ENCODE measurements around the gene MICAL1. TPM values are rescaled to one million over a fixed set of nuclear protein-coding genes. Genes with fewer than 3 reads are reported as not detected.
A peak's percentile ranks its signal among the peaks of the same experiment; 100 is the strongest.

The MICAL1 gene
- total RNA-seq, 1 experiment from 2014 or later = 11.7 TPM

DNA sequence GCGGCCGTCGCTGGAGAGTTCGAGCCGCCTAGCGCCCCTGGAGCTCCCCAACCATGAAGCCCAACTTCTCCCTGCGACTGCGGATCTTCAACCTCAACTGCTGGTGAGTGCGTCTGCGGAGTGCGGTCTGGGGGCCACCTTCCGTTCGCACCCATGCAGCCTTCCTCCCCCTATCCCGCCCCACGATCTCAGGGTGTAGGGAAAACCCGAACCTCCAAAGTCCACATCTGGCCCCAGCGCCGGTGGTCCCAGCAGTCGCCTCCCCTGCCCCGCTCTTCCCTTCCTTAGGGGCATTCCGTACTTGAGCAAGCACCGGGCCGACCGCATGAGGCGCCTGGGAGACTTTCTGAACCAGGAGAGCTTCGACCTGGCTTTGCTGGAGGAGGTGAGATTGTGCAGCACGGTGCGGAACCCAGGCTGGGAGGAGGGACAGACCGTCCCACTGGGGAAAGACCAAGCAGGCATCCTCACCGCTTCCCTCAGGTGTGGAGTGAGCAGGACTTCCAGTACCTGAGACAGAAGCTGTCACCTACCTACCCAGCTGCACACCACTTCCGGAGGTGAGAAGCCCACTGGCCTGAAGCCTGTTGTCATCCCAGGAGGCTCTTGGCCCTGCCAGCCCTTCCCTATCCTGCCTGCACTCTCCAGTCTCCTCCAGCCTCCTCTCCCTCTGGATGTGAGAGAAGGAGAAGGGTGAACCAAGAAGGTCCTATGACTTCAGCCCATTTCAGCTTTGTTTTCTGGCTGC is 14.3 kb downstream of the MICAL1 start:
- Mint-ChIP-seq H3K9me3 (ENCODE audit: unreplicated experiment) (no peaks in the 10 kb centered on the region), H3K4me3 (ENCODE audit: unreplicated experiment) (peak overlapping the region; percentile 96), H3K36me3 (ENCODE audit: insufficient read depth, unreplicated experiment) (no peaks in the 10 kb centered on the region), H3K27me3 (ENCODE audit: insufficient read depth, unreplicated experiment) (no peaks in the 10 kb centered on the region), H3K27ac (ENCODE audit: unreplicated experiment) (peak overlapping the region; percentile 97), H3K4me1 (ENCODE audit: low read depth, unreplicated experiment) (no peaks in the 10 kb centered on the region)
- Histone ChIP-seq H3K36me3 (ENCODE audit: control insufficient read depth, insufficient read depth, low read length) (no peaks in the 10 kb centered on the region), H3K4me3 (ENCODE audit: low read depth, low read length) (peak overlapping the region; percentile 57), H3K9me3 (no peaks in the 10 kb centered on the region), H3K4me1 (peaks cover 7% of the 10 kb centered on the region), H3K27me3 (replicated peaks; ENCODE audit: control insufficient read depth, insufficient read depth, low read length) (no peaks in the 10 kb centered on the region)
- TF ChIP-seq, protein P1, sequence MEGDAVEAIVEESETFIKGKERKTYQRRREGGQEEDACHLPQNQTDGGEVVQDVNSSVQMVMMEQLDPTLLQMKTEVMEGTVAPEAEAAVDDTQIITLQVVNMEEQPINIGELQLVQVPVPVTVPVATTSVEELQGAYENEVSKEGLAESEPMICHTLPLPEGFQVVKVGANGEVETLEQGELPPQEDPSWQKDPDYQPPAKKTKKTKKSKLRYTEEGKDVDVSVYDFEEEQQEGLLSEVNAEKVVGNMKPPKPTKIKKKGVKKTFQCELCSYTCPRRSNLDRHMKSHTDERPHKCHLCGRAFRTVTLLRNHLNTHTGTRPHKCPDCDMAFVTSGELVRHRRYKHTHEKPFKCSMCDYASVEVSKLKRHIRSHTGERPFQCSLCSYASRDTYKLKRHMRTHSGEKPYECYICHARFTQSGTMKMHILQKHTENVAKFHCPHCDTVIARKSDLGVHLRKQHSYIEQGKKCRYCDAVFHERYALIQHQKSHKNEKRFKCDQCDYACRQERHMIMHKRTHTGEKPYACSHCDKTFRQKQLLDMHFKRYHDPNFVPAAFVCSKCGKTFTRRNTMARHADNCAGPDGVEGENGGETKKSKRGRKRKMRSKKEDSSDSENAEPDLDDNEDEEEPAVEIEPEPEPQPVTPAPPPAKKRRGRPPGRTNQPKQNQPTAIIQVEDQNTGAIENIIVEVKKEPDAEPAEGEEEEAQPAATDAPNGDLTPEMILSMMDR (IDR thresholded peaks at IDR 0.05; ENCODE audit: insufficient read depth in 1 of 2, low read depth in 1 of 2, low read length in 1 of 2, severe bottlenecking in 1 of 2, unreplicated experiment in 1 of 2) = peak in 1 of 2 experiments; percentile 36
- DNase-seq = peak; percentile 64 to 71
- BruUV-seq (replicated peaks) = no TSS peak
- intact Hi-C loops (cut with micrococcal nuclease; ENCODE audit: unreplicated experiment) = loop anchor here (2.0 to 10.0 kb wide), 4 partner anchors 14 to 256 kb away; partner anchors contain the start of genes AK9, CD164, FIG4 and MICAL1
- ChIA-PET POLR2A (interaction anchor here (1.3 kb wide), 1 partner anchor 41 kb away, joined by 16 read pairs; no protein-coding TSS in a partner anchor), CTCF (interaction anchor here (0.6 to 1.6 kb wide), 3 partner anchors 58 to 598 kb away, joined by 3 to 4 read pairs (median 3); no protein-coding TSS in a partner anchor)

DNA sequence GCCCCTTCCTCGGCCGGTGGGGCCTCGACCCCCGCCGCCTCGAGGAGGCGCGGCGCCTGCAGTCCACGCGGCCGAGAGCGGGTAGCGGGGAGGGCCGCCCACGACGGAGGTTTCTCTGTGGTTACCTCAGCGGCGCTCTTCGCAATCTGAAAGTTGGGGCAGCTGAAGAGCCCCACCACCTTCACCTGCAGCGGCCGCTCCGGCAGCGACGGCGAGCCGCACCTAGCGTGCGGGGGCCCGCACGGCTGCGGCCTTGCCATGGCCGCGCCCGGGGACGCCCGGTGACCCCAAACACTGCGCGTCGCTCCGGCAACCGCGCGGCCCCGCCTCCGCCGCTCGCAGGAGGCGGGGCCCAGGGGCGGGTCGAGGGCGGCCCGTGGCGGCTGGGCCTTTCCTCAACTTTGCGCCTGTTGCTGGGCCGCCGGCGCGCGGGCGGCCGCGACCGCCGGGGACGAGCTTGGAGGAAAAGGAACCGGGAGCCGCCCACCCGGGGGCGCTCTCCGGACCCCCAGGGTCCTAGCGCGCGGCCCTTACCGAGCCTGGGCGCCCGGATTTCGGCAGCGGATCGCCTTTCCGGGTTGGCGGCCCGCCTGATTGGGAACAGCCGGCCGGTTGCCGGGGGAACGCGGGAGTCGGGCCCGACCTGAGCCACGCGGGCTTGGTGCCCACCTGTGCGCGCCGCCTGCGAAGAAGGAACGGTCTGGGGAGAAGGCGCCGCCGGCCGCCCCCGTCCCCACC is 15.1 kb downstream of the MICAL1 start, which contains the start of the genes PPIL6 and SMPD2:
Gene PPIL6, minus strand, starts transcription at position 298 of the 738 bp plus-strand sequence. Its CDS starts 38 bp downstream, at position 260.
Gene SMPD2, plus strand, starts transcription at position 394 of the 738 bp plus-strand sequence. CDS start 398 bp downstream, outside the sequence.
- Histone ChIP-seq H3K36me3 (ENCODE audit: control insufficient read depth, insufficient read depth, low read length) (no peaks in the 10 kb centered on the region), H3K9me3 (no peaks in the 10 kb centered on the region), H3K4me1 (peaks cover 7% of the 10 kb centered on the region), H3K27me3 (replicated peaks; ENCODE audit: control insufficient read depth, insufficient read depth, low read length) (no peaks in the 10 kb centered on the region), H3K4me3 (ENCODE audit: low read depth, low read length) (peak within 1 kb of the TSS; percentile 57)
- POLR2A ChIA-PET = interaction anchor here (0.6 to 1.3 kb wide), 3 partner anchors 42 to 57 kb away, joined by 3 to 16 read pairs (median 5); no protein-coding TSS in a partner anchor
- no peaks in the 10 kb centered on the region for H3K36me3 Mint-ChIP-seq (ENCODE audit: insufficient read depth, unreplicated experiment)
- CTCF ChIA-PET = interaction anchor here (0.6 to 1.6 kb wide), 3 partner anchors 57 to 599 kb away, joined by 3 to 4 read pairs (median 3); no protein-coding TSS in a partner anchor
- peak; percentile 83 to 90 for DNase-seq
- H3K4me3 Mint-ChIP-seq (ENCODE audit: unreplicated experiment) = peak within 1 kb of the TSS; percentile 96
- intact Hi-C loops (cut with micrococcal nuclease; ENCODE audit: unreplicated experiment) = loop anchor here (2.0 to 10.0 kb wide), 4 partner anchors 14 to 256 kb away; partner anchors contain the start of genes AK9, CD164, FIG4 and MICAL1
- no TSS peak for BruUV-seq (replicated peaks)
- TF ChIP-seq, protein P1 (IDR thresholded peaks at IDR 0.05; ENCODE audit: insufficient read depth in 1 of 2, low read depth in 1 of 2, low read length in 1 of 2, severe bottlenecking in 1 of 2, unreplicated experiment in 1 of 2) = peak in 1 of 2 experiments; percentile 33
- peak within 1 kb of the TSS; percentile 97 for H3K27ac Mint-ChIP-seq (ENCODE audit: unreplicated experiment)
- no peaks in the 10 kb centered on the region for H3K27me3 Mint-ChIP-seq (ENCODE audit: insufficient read depth, unreplicated experiment)
- no peaks in the 10 kb centered on the region for H3K9me3 Mint-ChIP-seq (ENCODE audit: unreplicated experiment)
- H3K4me1 Mint-ChIP-seq (ENCODE audit: low read depth, unreplicated experiment) = no peaks in the 10 kb centered on the region

DNA sequence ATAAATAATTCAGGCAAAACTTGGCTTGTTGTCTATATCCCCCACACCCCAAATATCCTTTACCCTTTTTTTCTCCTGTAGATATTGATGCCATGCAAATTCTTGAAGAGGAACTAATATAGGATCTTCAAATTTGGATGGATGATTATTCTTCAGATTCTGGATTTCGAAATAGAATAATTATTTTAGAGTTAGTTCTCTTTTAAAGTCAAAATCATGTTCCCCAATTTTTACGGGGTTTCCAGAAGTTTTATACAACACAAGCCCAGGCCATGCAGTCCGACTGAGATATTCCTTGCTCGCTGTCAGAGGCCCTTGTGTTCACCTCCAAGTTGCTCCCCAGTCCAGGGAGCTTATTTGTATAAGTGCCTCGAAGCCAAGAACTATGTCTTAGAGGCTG is 19.5 kb downstream of the MICAL1 start:
- Histone ChIP-seq H3K4me3 (ENCODE audit: low read depth, low read length) (no peak overlapping the region), H3K36me3 (ENCODE audit: control insufficient read depth, insufficient read depth, low read length) (no peaks in the 10 kb centered on the region), H3K4me1 (no peaks in the 10 kb centered on the region), H3K27me3 (replicated peaks; ENCODE audit: control insufficient read depth, insufficient read depth, low read length) (no peaks in the 10 kb centered on the region), H3K9me3 (no peaks in the 10 kb centered on the region)
- intact Hi-C loops (cut with micrococcal nuclease; ENCODE audit: unreplicated experiment) = no loop called here
- Mint-ChIP-seq H3K9me3 (ENCODE audit: unreplicated experiment) (no peaks in the 10 kb centered on the region), H3K27me3 (ENCODE audit: insufficient read depth, unreplicated experiment) (no peaks in the 10 kb centered on the region), H3K27ac (ENCODE audit: unreplicated experiment) (no peak overlapping the region), H3K4me1 (ENCODE audit: low read depth, unreplicated experiment) (no peaks in the 10 kb centered on the region), H3K4me3 (ENCODE audit: unreplicated experiment) (no peak overlapping the region), H3K36me3 (ENCODE audit: insufficient read depth, unreplicated experiment) (peaks cover 5% of the 10 kb centered on the region)
- no TSS peak for BruUV-seq (replicated peaks)
- CTCF ChIA-PET = no interaction called here
- no peak for DNase-seq
- POLR2A ChIA-PET = no interaction called here
- TF ChIP-seq, protein P1 (IDR thresholded peaks at IDR 0.05; ENCODE audit: insufficient read depth in 1 of 2, low read depth in 1 of 2, low read length in 1 of 2, severe bottlenecking in 1 of 2, unreplicated experiment in 1 of 2) = no peak
